Measurements from ENCODE around the gene CDK6. TPM values are rescaled to one million over a fixed set of nuclear protein-coding genes. Genes with fewer than 3 reads are reported as not detected.
A peak's percentile ranks its signal among the peaks of the same experiment; 100 is the strongest.

Gene CDK6
- total and polyA plus RNA-seq, 10 of the 15 experiments (the other 5 are each of a cell fraction or from before 2014, with no cell fraction given): 8.0 to 118 (median 45.8) TPM

DNA sequence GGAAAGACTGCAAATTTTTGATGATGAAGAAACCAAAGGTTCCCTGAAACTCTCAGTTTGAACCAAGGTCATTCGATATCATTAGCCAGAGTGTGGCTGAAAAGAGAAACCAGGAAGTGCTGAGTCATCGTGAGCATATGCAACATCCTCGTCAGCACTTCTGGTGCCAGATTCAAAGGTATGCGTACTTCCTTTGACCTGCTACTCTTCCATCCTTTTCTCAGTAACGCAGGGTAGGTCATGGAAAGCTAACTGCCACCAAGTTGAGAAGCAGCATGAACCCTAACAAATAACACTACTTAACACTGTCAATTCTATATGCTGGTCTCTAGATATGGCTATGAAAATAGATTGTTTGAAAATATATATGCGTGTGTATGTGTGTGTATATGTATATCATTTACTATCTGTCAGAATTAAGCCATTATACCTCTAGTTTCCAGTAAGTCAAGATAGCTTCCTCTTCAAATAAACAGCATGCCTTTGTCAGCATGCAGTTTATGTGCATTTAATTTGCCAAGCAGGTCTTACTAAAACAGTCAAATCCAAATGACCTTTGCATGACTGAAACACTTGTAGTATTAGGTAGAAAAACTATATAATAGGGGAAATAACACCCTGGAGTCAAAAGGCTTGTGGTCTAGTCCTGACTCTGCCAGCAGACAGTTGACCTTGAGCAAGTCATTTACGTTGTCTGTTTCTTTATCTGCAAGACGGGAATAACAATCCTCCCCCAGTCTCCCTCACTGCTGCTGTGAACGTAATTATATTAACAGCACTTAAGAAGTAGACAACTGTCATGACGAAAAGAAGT lies 26.4 kb downstream of the CDK6 start (continued):
- TF ChIP-seq CREB1 (IDR thresholded peaks at IDR 0.05; ENCODE audit: low read depth): peak; percentile 87
- no peak for TF ChIP-seq PAX8 (IDR thresholded peaks at IDR 0.05)
- TF ChIP-seq NR2F1 (conservative IDR thresholded peaks at IDR 0.05): peak; percentile 92
- TF ChIP-seq IKZF2 (IDR thresholded peaks at IDR 0.05): peak; percentile 89 to 92
- TF ChIP-seq HSF1 (IDR thresholded peaks at IDR 0.05; ENCODE audit: low read depth, low read length): no peak
- peak; percentile 58; the same call in 1 of the 2 replicates for TF ChIP-seq MEF2A (IDR thresholded peaks at IDR 0.05; ENCODE audit: insufficient read depth, low read depth, low read length)
- no peak for TF ChIP-seq FOXK2 (IDR thresholded peaks at IDR 0.05)
- TF ChIP-seq NFYB (IDR thresholded peaks at IDR 0.05; ENCODE audit: insufficient read depth, low read depth, low read length): no peak
- TF ChIP-seq STAT3 (IDR thresholded peaks at IDR 0.05; ENCODE audit: low read depth, low read length): no peak; the same call in 1 of the 2 replicates
- TF ChIP-seq CREM (IDR thresholded peaks at IDR 0.05; ENCODE audit: low read depth): peak; percentile 90
- no peak for TF ChIP-seq E4F1 (IDR thresholded peaks at IDR 0.05; ENCODE audit: borderline replicate concordance, partially characterized antibody)
- TF ChIP-seq ZBED1 (IDR thresholded peaks at IDR 0.05; ENCODE audit: borderline replicate concordance): peak; percentile 93
- TF ChIP-seq SKIL (IDR thresholded peaks at IDR 0.05; ENCODE audit: low read depth, poor library complexity, severe bottlenecking): peak; percentile 57
- no peak for TF ChIP-seq LARP7 (IDR thresholded peaks at IDR 0.05)
- no peak for TF ChIP-seq RBBP5 (conservative IDR thresholded peaks at IDR 0.05)
- TF ChIP-seq BACH1 (IDR thresholded peaks at IDR 0.05; ENCODE audit: borderline replicate concordance): peak; percentile 100
- TF ChIP-seq CHD4 (IDR thresholded peaks at IDR 0.05): no peak
- TF ChIP-seq CHD1 (IDR thresholded peaks at IDR 0.05; ENCODE audit: low read depth, low read length): no peak
- no peak for TF ChIP-seq KDM1A (IDR thresholded peaks at IDR 0.05; ENCODE audit: borderline replicate concordance)
- no peak for TF ChIP-seq EZH2 (IDR thresholded peaks at IDR 0.05; ENCODE audit: borderline replicate concordance, control insufficient read depth, low read depth, low read length)
- TF ChIP-seq ZNF217 (IDR thresholded peaks at IDR 0.05): no peak
- TF ChIP-seq, protein P1, sequence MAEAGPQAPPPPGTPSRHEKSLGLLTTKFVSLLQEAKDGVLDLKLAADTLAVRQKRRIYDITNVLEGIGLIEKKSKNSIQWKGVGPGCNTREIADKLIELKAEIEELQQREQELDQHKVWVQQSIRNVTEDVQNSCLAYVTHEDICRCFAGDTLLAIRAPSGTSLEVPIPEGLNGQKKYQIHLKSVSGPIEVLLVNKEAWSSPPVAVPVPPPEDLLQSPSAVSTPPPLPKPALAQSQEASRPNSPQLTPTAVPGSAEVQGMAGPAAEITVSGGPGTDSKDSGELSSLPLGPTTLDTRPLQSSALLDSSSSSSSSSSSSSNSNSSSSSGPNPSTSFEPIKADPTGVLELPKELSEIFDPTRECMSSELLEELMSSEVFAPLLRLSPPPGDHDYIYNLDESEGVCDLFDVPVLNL (IDR thresholded peaks at IDR 0.05; ENCODE audit: low read depth, low read length): no peak
- TF ChIP-seq, protein P2, sequence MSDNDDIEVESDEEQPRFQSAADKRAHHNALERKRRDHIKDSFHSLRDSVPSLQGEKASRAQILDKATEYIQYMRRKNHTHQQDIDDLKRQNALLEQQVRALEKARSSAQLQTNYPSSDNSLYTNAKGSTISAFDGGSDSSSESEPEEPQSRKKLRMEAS (IDR thresholded peaks at IDR 0.05; ENCODE audit: low read depth, low read length): no peak
- no peak for TF ChIP-seq ZNF622 (IDR thresholded peaks at IDR 0.05)

All from GM12878 (cell line).